ENCODE measurements around the gene MCEMP1.

DNA sequence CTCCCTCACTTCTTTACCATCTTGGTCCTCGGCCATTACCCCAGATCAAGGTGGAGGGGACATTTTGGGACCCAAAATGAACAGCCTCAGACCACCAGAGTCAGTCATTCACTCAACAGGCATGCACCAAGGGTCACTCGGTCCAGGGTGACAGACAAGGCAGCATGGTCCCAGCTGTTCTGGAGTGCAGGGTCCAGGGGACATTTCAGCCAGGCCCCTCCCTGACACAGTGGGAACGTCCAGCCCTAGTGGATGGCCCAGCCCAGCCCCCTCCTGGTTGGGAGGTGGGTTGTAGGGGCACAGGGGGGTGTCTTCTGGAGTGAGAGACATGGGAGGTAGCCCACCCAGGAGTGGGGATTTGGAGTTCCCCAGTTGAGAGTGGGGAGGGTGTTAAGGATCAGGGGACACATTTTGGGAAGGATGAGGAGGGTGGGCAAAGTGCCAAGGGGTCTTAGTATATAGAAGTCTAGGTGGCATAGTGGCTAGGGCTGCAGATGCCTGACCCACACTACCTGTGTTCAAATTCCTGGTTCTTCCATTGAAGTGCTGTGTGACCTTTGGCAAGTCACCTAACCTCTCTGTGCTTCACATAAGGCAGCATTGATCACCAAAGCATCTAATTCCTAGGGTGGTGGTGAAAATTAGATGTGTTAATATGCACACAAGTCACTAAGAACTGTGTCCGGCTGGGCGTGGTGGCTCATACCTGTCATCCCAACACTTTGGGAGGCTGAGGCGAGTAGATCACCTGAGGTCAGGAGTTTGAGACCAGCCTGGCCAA is 27.6 kb downstream of the MCEMP1 start:
- TF ChIP-seq, protein P1, sequence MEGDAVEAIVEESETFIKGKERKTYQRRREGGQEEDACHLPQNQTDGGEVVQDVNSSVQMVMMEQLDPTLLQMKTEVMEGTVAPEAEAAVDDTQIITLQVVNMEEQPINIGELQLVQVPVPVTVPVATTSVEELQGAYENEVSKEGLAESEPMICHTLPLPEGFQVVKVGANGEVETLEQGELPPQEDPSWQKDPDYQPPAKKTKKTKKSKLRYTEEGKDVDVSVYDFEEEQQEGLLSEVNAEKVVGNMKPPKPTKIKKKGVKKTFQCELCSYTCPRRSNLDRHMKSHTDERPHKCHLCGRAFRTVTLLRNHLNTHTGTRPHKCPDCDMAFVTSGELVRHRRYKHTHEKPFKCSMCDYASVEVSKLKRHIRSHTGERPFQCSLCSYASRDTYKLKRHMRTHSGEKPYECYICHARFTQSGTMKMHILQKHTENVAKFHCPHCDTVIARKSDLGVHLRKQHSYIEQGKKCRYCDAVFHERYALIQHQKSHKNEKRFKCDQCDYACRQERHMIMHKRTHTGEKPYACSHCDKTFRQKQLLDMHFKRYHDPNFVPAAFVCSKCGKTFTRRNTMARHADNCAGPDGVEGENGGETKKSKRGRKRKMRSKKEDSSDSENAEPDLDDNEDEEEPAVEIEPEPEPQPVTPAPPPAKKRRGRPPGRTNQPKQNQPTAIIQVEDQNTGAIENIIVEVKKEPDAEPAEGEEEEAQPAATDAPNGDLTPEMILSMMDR (IDR thresholded peaks at IDR 0.05): no peak
- no peak for TF ChIP-seq ZFX (IDR thresholded peaks at IDR 0.05; ENCODE audit: borderline replicate concordance)
